ENCODE results near the gene ARHGEF19.
"Not testable (repeated sequence)": the region's sequence is repeated elsewhere in the genome, so short reads cannot be mapped to it uniquely, and the experiment has no call there.

Gene ARHGEF19

GRCh38 chr1:16168622-16169360, 43.7 kb downstream of the ARHGEF19 start:
- ATAC-seq (ENCODE audit: low read depth), result no peak
- no peak for DNase-seq (ENCODE audit: low spot score in 2 of 2)
- H3K27ac Mint-ChIP-seq, result no peak overlapping the region
- peaks cover 28% of the 10 kb centered on the region for H3K4me1 Mint-ChIP-seq
- H3K27me3 Mint-ChIP-seq, result peaks cover 5% of the 10 kb centered on the region
- H3K9me3 Mint-ChIP-seq, result no peaks in the 10 kb centered on the region
- H3K4me3 Mint-ChIP-seq, result peak overlapping the region; percentile 82
- H3K36me3 Mint-ChIP-seq, result no peaks in the 10 kb centered on the region

GRCh38 chr1:16168144-16168495, 44.3 kb downstream of the ARHGEF19 start:
- DNase-seq (ENCODE audit: low spot score in 2 of 2); H3K9me3 Mint-ChIP-seq; H3K27me3 Mint-ChIP-seq; H3K36me3 Mint-ChIP-seq; ATAC-seq (ENCODE audit: low read depth): not testable (repeated sequence)
- Mint-ChIP-seq H3K4me3 (peak overlapping the region; percentile 82), H3K4me1 (peaks cover 28% of the 10 kb centered on the region), H3K27ac (peak overlapping the region; percentile 28)

GRCh38 chr1:16167331-16168143, 44.9 kb downstream of the ARHGEF19 start:
- Mint-ChIP-seq H3K4me3 (peak overlapping the region; percentile 82), H3K4me1 (peaks cover 29% of the 10 kb centered on the region)
- peak; percentile 75 to 83 for DNase-seq (ENCODE audit: low spot score in 2 of 2)

GRCh38 chr1:16166117-16166516, 46.3 kb downstream of the ARHGEF19 start:
- Mint-ChIP-seq H3K9me3 (no peaks in the 10 kb centered on the region), H3K4me1 (peaks cover 32% of the 10 kb centered on the region), H3K27me3 (peaks cover 3% of the 10 kb centered on the region), H3K4me3 (no peak overlapping the region), H3K27ac (no peak overlapping the region), H3K36me3 (no peaks in the 10 kb centered on the region)
- DNase-seq (ENCODE audit: low spot score in 2 of 2) (no peak), ATAC-seq (ENCODE audit: low read depth) (no peak)

More at GRCh38 chr1:16167331-16168143, 44.9 kb downstream of the ARHGEF19 start:
- H3K27me3 Mint-ChIP-seq, result peaks cover 3% of the 10 kb centered on the region
- peak; percentile 94 for ATAC-seq (ENCODE audit: low read depth)
- no peaks in the 10 kb centered on the region for H3K36me3 Mint-ChIP-seq
- no peaks in the 10 kb centered on the region for H3K9me3 Mint-ChIP-seq
- H3K27ac Mint-ChIP-seq, result peak overlapping the region; percentile 28

GRCh38 chr1:16165548-16165947, 46.9 kb downstream of the ARHGEF19 start:
- Mint-ChIP-seq H3K9me3 (no peaks in the 10 kb centered on the region), H3K27ac (no peak overlapping the region), H3K4me1 (peaks cover 32% of the 10 kb centered on the region), H3K27me3 (no peaks in the 10 kb centered on the region), H3K36me3 (no peaks in the 10 kb centered on the region), H3K4me3 (no peak overlapping the region)
- DNase-seq (ENCODE audit: low spot score in 2 of 2), result no peak
- ATAC-seq (ENCODE audit: low read depth), result no peak

GRCh38 chr1:16165073-16165364, 47.4 kb downstream of the ARHGEF19 start:
- ATAC-seq (ENCODE audit: low read depth) (no peak), DNase-seq (ENCODE audit: low spot score in 2 of 2) (no peak)
- Mint-ChIP-seq H3K4me1 (peaks cover 32% of the 10 kb centered on the region), H3K27me3 (no peaks in the 10 kb centered on the region), H3K9me3 (no peaks in the 10 kb centered on the region), H3K4me3 (no peak overlapping the region), H3K36me3 (no peaks in the 10 kb centered on the region), H3K27ac (peak overlapping the region; percentile 42)

GRCh38 chr1:16164213-16165072, 48.0 kb downstream of the ARHGEF19 start:
- DNase-seq (ENCODE audit: low spot score in 2 of 2) (no peak), ATAC-seq (ENCODE audit: low read depth) (no peak)
- Mint-ChIP-seq H3K36me3 (no peaks in the 10 kb centered on the region), H3K4me1 (peaks cover 32% of the 10 kb centered on the region), H3K27me3 (no peaks in the 10 kb centered on the region), H3K9me3 (no peaks in the 10 kb centered on the region), H3K27ac (peak overlapping the region; percentile 42), H3K4me3 (no peak overlapping the region)

GRCh38 chr1:16163608-16164212, 48.7 kb downstream of the ARHGEF19 start:
- not testable (repeated sequence) for ATAC-seq (ENCODE audit: low read depth); DNase-seq (ENCODE audit: low spot score in 2 of 2); H3K4me3 Mint-ChIP-seq; H3K36me3 Mint-ChIP-seq; H3K27me3 Mint-ChIP-seq; H3K27ac Mint-ChIP-seq; H3K9me3 Mint-ChIP-seq
- peaks cover 27% of the 10 kb centered on the region for H3K4me1 Mint-ChIP-seq

- peak overlapping the region; percentile 14 for H3K27ac Mint-ChIP-seq
- peak; percentile 64 for ATAC-seq (ENCODE audit: low read depth)
- H3K4me1 Mint-ChIP-seq, result peaks cover 26% of the 10 kb centered on the region
Observed at GRCh38 chr1:16162163-16162822, 50.2 kb downstream of the ARHGEF19 start.

GRCh38 chr1:16161717-16162116, 50.7 kb downstream of the ARHGEF19 start:
- H3K4me1 Mint-ChIP-seq, result peaks cover 26% of the 10 kb centered on the region
- H3K27me3 Mint-ChIP-seq, result peaks cover 1% of the 10 kb centered on the region
- ATAC-seq (ENCODE audit: low read depth) (no peak), DNase-seq (ENCODE audit: low spot score in 2 of 2) (no peak)
- no peak overlapping the region for H3K4me3 Mint-ChIP-seq
- no peaks in the 10 kb centered on the region for H3K36me3 Mint-ChIP-seq
- H3K9me3 Mint-ChIP-seq, result no peaks in the 10 kb centered on the region
- H3K27ac Mint-ChIP-seq, result peak overlapping the region; percentile 14

More at GRCh38 chr1:16162163-16162822, 50.2 kb downstream of the ARHGEF19 start:
- peak overlapping the region; percentile 69 for H3K4me3 Mint-ChIP-seq
- DNase-seq (ENCODE audit: low spot score in 2 of 2), result no peak
- H3K36me3 Mint-ChIP-seq, result no peaks in the 10 kb centered on the region
- H3K27me3 Mint-ChIP-seq, result peaks cover 1% of the 10 kb centered on the region
- H3K9me3 Mint-ChIP-seq, result no peaks in the 10 kb centered on the region

- no peak overlapping the region for H3K4me3 Mint-ChIP-seq
- DNase-seq (ENCODE audit: low spot score in 2 of 2), result no peak
- ATAC-seq (ENCODE audit: low read depth), result no peak
- no peaks in the 10 kb centered on the region for H3K9me3 Mint-ChIP-seq
- peaks cover 16% of the 10 kb centered on the region for H3K4me1 Mint-ChIP-seq
- no peaks in the 10 kb centered on the region for H3K36me3 Mint-ChIP-seq
- H3K27ac Mint-ChIP-seq, result no peak overlapping the region
- peaks cover 1% of the 10 kb centered on the region for H3K27me3 Mint-ChIP-seq
Observed at GRCh38 chr1:16158993-16159831, 53.2 kb downstream of the ARHGEF19 start.

- Mint-ChIP-seq H3K27ac (no peak overlapping the region), H3K36me3 (no peaks in the 10 kb centered on the region), H3K27me3 (peaks cover 3% of the 10 kb centered on the region), H3K9me3 (no peaks in the 10 kb centered on the region), H3K4me3 (no peak overlapping the region), H3K4me1 (peaks cover 18% of the 10 kb centered on the region)
- peak; percentile 28 for ATAC-seq (ENCODE audit: low read depth)
- DNase-seq (ENCODE audit: low spot score in 2 of 2), result no peak
Observed at GRCh38 chr1:16158025-16158424, 54.4 kb downstream of the ARHGEF19 start.
